GM19240 (cell line): ENCODE data around the gene PGM2L1.

ENCODE experiments used
- DNase-seq: peaks from one replicate; pipeline ENCODE4 v3.0.0; 2011; ENCODE audit warnings: low spot score; ENCODE audit not compliant: insufficient read length

Gene PGM2L1

DNA sequence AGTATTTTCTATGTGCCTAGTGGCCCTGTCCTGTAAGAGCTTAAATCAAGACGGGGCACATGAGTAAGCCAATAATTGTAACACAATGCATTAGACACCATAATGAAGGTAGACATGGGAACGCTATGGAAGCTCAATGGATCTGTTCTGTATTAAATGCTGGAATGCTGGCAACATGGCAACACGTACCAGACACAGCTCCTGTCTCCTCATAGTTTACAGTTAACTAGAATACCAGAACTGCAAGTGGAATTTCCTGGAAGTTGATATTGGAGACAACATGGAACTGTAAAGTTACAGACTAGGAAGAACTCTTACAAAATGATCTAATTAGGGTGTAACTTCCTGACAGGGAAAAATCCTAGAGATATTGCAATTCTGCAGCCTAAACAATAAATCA is 99.2 kb downstream of the PGM2L1 start:
- DNase-seq = no peak

DNA sequence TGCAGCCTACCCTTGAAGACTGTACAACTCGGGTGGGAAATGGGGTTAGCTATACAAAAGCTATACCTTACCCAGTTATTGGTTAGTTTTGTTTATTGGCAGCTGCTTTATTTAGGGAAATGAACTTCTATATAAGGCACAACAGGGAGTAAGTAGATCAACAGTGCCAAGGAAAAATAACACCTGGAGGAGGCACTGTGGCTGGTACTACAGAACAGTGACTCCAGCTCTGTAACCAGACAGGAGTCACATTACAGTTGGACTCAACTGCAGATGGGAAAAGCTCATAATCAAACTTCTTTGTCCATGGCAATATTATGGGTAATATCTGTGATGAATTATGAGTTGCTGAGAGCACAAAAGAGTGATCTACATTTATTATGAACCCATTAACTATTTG is 100.7 kb downstream of the PGM2L1 start:
- DNase-seq = no peak

DNA sequence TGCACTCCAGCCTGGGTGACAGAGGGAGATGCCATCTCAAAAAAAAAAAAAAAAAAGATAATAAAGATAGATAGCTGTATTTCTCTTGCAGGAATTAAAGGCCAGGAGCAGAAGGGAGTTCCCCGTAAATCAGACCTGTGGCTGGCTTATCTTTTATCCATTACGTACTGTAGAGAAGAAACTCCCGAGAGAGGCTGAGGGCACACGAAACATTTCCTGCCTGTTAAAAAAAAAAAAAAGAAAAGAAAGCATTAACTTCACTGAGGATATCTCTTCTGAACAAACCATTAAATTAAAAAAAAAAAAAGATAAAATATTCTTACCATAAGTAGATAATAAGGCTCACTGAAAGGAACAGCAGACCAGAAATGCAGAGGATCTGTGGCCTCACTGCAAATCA is 109.3 kb downstream of the PGM2L1 start:
- no peak for DNase-seq

DNA sequence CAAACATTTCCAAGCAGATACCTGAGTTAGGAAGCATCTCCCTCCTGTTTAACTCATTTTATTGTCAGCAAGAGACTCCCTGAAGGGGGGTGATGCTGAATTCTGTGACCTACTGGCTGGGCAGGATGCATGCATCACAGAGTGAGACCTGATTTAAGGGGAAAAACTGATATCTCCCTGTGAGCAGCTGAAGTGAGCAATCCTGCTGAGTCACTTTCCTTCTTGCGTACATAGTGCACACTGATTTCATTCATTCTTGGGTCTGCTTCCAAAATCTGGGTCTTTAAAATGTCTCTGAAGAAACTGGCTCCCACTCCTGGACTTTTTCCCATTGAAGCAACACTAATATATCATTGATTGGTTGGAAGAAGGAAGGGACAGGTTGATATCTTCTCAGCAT is 110.1 kb downstream of the PGM2L1 start:
- DNase-seq = no peak

DNA sequence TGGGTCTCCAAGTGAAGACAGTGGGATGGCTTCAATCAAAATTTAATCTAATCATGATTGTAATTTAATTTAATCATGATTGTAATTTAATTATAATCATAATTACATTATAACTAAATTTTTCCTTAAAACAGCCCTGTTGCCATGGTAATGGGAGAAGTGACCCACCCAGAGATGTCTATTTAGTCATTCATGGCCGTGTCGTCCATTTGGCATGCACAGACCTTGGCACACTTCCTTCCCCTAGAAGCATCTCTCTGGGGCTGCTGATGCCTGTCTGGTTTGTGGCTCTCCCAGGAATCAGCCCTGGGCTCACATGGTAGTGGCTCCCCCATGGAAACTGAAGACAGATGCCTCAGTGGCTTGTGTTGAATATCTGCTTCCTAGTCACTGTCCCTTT is 113.8 kb downstream of the PGM2L1 start:
- no peak for DNase-seq

DNA sequence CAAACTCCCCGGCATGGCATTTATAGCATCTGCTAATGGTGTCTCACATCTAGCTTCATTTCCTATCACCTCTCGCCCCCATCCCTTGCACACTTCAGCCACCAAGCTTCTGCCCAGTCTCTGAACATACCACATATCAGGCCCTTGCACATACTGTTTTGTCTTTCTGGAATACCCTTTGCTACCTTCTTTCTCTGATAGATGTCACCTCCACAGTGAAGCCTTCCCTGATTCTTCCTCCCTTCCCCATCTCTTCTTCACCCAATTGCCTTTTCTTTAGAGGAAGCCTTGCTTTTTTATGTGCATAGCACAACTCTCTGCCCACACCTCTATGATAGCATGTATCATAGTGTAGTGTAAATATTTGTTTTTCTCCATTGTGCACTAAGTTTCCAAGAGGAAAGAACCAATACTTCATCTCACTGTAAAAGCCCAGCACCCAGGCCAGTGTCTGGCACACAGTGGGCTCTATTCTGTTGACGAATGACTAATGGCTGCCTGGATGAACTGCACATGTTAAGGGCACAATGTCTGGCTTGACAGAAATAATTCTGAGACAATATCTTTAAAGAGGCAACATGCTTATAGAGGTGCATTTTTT is 114.6 kb downstream of the PGM2L1 start:
- DNase-seq = no peak

DNA sequence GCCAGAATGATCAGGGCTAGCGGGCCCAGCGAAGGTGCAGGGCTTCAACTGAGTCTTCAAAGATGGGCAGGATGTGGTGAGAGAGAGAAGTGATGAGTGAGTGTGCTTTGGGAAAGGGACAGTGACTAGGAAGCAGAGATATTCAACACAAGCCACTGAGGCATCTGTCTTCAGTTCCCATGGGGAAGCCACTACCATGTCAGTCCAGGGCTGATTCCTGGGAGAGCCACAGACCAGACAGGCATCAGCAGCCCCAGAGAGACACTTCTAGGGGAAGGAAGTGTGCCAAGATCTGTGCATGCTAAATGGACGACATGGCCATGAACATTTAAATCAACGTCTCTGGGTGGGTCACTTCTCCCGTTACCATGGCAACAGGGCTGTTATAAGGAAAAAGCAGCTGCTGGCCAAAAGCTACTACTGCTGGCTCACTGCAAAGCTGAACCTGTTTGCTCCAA is 115.3 kb downstream of the PGM2L1 start:
- no peak for DNase-seq

DNA sequence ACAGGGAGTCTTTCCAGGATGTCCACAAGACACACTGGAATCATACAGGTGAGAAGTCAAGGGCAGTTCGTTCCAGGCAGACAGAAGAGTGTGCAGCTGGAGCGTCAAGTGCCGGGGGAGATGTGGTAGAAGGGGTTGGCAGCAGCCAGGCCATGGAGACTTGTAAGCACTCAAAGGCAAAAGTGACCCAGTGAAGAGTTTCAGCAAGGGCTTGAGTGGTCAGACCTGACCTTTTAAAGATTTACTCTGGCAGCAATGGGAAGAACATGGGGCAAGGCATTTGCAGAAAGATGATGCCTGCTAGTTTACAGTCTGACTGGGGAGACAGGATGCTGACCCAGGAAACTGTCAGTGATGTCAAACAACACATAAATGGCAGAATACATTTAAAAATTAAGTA is 115.8 kb downstream of the PGM2L1 start:
- no peak for DNase-seq

DNA sequence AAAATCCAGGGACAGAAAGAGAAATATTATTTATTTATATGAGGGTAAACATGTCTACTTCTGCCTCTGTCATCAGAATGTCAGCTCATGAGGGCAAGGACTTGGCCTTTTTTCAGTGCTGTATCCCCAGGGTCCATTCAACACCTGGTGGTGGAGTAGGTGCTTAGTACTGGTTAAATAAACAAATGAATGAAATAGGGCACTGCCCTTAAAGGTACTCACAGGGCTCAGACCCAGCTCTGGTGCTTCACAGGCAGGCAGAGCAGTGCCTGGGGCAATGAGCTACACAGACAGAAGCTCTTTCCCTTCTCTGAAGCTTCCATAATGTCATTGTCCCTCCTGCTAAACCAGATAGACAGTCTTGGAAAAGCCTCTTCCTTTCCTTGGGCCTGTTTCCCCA is 117.7 kb downstream of the PGM2L1 start:
- no peak for DNase-seq
